PC-3 (cell line): ENCODE measurements around the gene DUSP22.

Experiments used
- EZH2 ChIP-seq: fragments of 300-600 bp; sonication (generic); IDR thresholded peaks from one replicate; pipeline ENCODE4 v1.6.1; 2017; ENCODE audit warnings: antibody characterized with exemption, mild to moderate bottlenecking, low read length; ENCODE audit not compliant: unreplicated experiment
- TF ChIP-seq, protein P1 (sequence below): fragments of 300-600 bp; sonication (generic); conservative IDR thresholded peaks from 2 replicates; pipeline ENCODE4 v1.5.1; 2017; ENCODE audit warnings: antibody characterized with exemption, low read depth, mild to moderate bottlenecking, low read length

DNA sequence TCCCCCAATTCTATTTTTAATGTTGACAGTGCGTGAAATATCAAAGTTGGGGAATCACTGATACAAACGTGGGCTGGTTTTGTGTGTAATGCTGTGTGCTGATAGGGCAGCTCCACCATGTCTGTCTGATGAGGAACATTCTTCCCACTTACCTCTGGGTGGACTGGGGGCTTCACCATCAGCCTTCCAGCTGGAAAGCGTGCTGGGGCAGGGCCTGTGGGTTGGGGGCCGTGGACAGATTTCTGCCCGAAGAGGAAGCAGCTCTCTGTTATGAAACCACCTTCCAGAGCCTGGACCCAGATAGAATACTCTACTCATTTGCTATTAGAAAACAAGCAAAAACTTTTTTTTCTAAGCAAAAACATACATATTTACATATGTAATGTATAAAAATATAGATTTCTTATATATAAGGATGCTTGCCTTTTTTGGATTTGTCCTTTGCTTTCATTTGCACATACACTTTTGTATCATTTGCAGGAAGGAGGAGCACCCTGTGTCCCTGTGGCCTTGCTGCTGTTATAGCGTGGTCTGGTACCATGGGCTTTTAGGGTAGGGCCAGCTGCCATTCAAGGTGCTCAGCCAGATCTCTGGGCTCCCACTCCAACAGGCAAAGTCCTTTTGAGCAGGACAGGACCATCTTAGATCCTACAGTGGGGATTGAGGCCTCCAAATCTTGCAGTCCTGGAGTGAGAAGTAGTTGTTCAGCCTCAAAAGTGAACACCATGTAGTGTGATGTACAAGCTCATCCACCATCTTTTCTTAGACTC lies 48.1 kb downstream of the DUSP22 start:
- TF ChIP-seq, protein P1, sequence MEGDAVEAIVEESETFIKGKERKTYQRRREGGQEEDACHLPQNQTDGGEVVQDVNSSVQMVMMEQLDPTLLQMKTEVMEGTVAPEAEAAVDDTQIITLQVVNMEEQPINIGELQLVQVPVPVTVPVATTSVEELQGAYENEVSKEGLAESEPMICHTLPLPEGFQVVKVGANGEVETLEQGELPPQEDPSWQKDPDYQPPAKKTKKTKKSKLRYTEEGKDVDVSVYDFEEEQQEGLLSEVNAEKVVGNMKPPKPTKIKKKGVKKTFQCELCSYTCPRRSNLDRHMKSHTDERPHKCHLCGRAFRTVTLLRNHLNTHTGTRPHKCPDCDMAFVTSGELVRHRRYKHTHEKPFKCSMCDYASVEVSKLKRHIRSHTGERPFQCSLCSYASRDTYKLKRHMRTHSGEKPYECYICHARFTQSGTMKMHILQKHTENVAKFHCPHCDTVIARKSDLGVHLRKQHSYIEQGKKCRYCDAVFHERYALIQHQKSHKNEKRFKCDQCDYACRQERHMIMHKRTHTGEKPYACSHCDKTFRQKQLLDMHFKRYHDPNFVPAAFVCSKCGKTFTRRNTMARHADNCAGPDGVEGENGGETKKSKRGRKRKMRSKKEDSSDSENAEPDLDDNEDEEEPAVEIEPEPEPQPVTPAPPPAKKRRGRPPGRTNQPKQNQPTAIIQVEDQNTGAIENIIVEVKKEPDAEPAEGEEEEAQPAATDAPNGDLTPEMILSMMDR, result no peak
- TF ChIP-seq EZH2, result no peak
